Mesothelial cell of epicardium (in vitro differentiated cells): ENCODE measurements around the gene SIPA1L3. TPM values are rescaled to one million over a fixed set of nuclear protein-coding genes. Genes with fewer than 3 reads are reported as not detected.

Source experiments
- DNase-seq, 2 experiments: peaks; one replicate each; pipeline ENCODE4 v3.0.0; 2021; ENCODE audit warnings: low spot score in 2 of 2; ENCODE audit not compliant: unreplicated experiment in 2 of 2
- H3K27ac Mint-ChIP-seq: 2 replicates; pipeline ENCODE4 v1.8.0; 2021; ENCODE audit warnings: mixed read lengths
- H3K27me3 Mint-ChIP-seq: 2 replicates; pipeline ENCODE4 v1.8.0; 2021; ENCODE audit warnings: low read depth, mixed read lengths
- H3K36me3 Mint-ChIP-seq: 2 replicates; pipeline ENCODE4 v1.8.0; 2021; ENCODE audit warnings: mixed read lengths
- H3K4me1 Mint-ChIP-seq: 2 replicates; pipeline ENCODE4 v1.8.0; 2021; ENCODE audit warnings: mixed read lengths
- H3K4me3 Mint-ChIP-seq: 2 replicates; pipeline ENCODE4 v1.8.0; 2021; ENCODE audit warnings: mild to moderate bottlenecking, moderate library complexity, mixed read lengths
- H3K9me3 Mint-ChIP-seq: 2 replicates; pipeline ENCODE4 v1.8.0; 2021; ENCODE audit warnings: mixed read lengths
- CTCF ChIP-seq: fragments of 200-600 bp; sonication (generic); IDR thresholded peaks from one replicate; pipeline ENCODE4 v1.5.0; 2021; ENCODE audit warnings: antibody characterized with exemption; ENCODE audit not compliant: unreplicated experiment
- total RNA-seq: library from RNA; stranded (reverse); gene quantifications from 3 replicates; pipeline ENCODE4 v1.2.1, GENCODE V29; 2021

The SIPA1L3 gene
- total RNA-seq, 1 donor from 2014 or later = 58.2 TPM

GRCh38 chr19:38195237-38195636 lies 288.2 kb downstream of the SIPA1L3 start:
- Mint-ChIP-seq H3K4me1 (no peaks in the 10 kb centered on the region), H3K27ac (no peak overlapping the region), H3K9me3 (no peaks in the 10 kb centered on the region), H3K27me3 (no peaks in the 10 kb centered on the region), H3K36me3 (peaks cover 15% of the 10 kb centered on the region), H3K4me3 (no peak overlapping the region)
- no peak for TF ChIP-seq CTCF
- DNase-seq = no peak

GRCh38 chr19:38196245-38196837 lies 289.3 kb downstream of the SIPA1L3 start:
- no peak overlapping the region for H3K27ac Mint-ChIP-seq
- no peak overlapping the region for H3K4me3 Mint-ChIP-seq
- no peaks in the 10 kb centered on the region for H3K4me1 Mint-ChIP-seq
- no peak for DNase-seq
- H3K9me3 Mint-ChIP-seq = no peaks in the 10 kb centered on the region
- TF ChIP-seq CTCF = no peak
- no peaks in the 10 kb centered on the region for H3K27me3 Mint-ChIP-seq
- H3K36me3 Mint-ChIP-seq = peaks cover 16% of the 10 kb centered on the region

GRCh38 chr19:38196948-38197656 lies 290.1 kb downstream of the SIPA1L3 start:
- TF ChIP-seq CTCF = no peak
- Mint-ChIP-seq H3K4me1 (no peaks in the 10 kb centered on the region), H3K9me3 (no peaks in the 10 kb centered on the region), H3K27ac (no peak overlapping the region), H3K4me3 (no peak overlapping the region), H3K36me3 (peaks cover 18% of the 10 kb centered on the region), H3K27me3 (no peaks in the 10 kb centered on the region)
- DNase-seq = no peak

- peaks cover 22% of the 10 kb centered on the region for H3K36me3 Mint-ChIP-seq
- no peaks in the 10 kb centered on the region for H3K4me1 Mint-ChIP-seq
- no peak overlapping the region for H3K27ac Mint-ChIP-seq
- TF ChIP-seq CTCF = no peak
- no peaks in the 10 kb centered on the region for H3K9me3 Mint-ChIP-seq
- DNase-seq = no peak
- H3K27me3 Mint-ChIP-seq = no peaks in the 10 kb centered on the region
- H3K4me3 Mint-ChIP-seq = no peak overlapping the region
Measured at GRCh38 chr19:38197937-38198704, 291.1 kb downstream of the SIPA1L3 start.

GRCh38 chr19:38199340-38199739 lies 292.3 kb downstream of the SIPA1L3 start:
- H3K4me3 Mint-ChIP-seq = no peak overlapping the region
- no peak overlapping the region for H3K27ac Mint-ChIP-seq
- H3K4me1 Mint-ChIP-seq = no peaks in the 10 kb centered on the region
- no peaks in the 10 kb centered on the region for H3K9me3 Mint-ChIP-seq
- H3K27me3 Mint-ChIP-seq = no peaks in the 10 kb centered on the region
- TF ChIP-seq CTCF = no peak
- H3K36me3 Mint-ChIP-seq = peaks cover 26% of the 10 kb centered on the region
- no peak for DNase-seq
